Activated B cell treated with CpG ODN at 0.5 μM for 24 hours (primary cell): ENCODE measurements around the gene IGSF5. TPM values are rescaled to one million over a fixed set of nuclear protein-coding genes. Genes with fewer than 3 reads are reported as not detected.

Experiments used
- ATAC-seq: fragments of 200-7000 bp; cut with Tn5 transposase; one replicate; pipeline ENCODE4 v1.10.0; 2021; ENCODE audit warnings: low read depth, mild to moderate bottlenecking, moderate library complexity
- CTCF ChIA-PET: fragments of 350-600 bp; sonication (Branson Sonifier 250); formaldehyde crosslinking; loops from one replicate; lab custom pipeline; 2021; ENCODE audit warnings: antibody characterized with exemption; lab: Charles Lee
- POLR2A ChIA-PET: fragments of 350-600 bp; sonication (Branson Sonifier 250); formaldehyde crosslinking; loops from one replicate; lab custom pipeline; 2021; ENCODE audit warnings: antibody characterized with exemption; lab: Charles Lee
- DNase-seq: peaks from one replicate; pipeline ENCODE4 v3.0.0; 2022
- H3K27ac Mint-ChIP-seq: one replicate; pipeline ENCODE4 v1.8.0; 2020; ENCODE audit warnings: mixed read lengths
- H3K27me3 Mint-ChIP-seq: one replicate; pipeline ENCODE4 v1.8.0; 2021; ENCODE audit warnings: mixed read lengths
- H3K36me3 Mint-ChIP-seq: one replicate; pipeline ENCODE4 v1.8.0; 2021; ENCODE audit warnings: low read depth, mixed read lengths
- H3K4me1 Mint-ChIP-seq: one replicate; pipeline ENCODE4 v1.8.0; 2021; ENCODE audit warnings: mixed read lengths
- H3K4me3 Mint-ChIP-seq: one replicate; pipeline ENCODE4 v1.8.0; 2020; ENCODE audit warnings: mild to moderate bottlenecking, mixed read lengths
- H3K9me3 Mint-ChIP-seq: one replicate; pipeline ENCODE4 v1.8.0; 2020; ENCODE audit warnings: mixed read lengths
- intact Hi-C: fragments of 100-400 bp; cut with micrococcal nuclease; formaldehyde crosslinking; loops from one replicate; pipeline ENCODE4 v1.15.1; 2024
- total RNA-seq: library from RNA; stranded (reverse); gene quantifications from 2 replicates; pipeline ENCODE4 v1.2.3, GENCODE V29; 2022
- TF ChIP-seq, protein P1 (sequence below): fragments of 200-600 bp; IDR thresholded peaks from one replicate; pipeline ENCODE4 v1.8.0; 2022; ENCODE audit warnings: antibody characterized with exemption, mild to moderate bottlenecking

The IGSF5 gene
- total RNA-seq, 1 donor from 2014 or later = not detected

DNA sequence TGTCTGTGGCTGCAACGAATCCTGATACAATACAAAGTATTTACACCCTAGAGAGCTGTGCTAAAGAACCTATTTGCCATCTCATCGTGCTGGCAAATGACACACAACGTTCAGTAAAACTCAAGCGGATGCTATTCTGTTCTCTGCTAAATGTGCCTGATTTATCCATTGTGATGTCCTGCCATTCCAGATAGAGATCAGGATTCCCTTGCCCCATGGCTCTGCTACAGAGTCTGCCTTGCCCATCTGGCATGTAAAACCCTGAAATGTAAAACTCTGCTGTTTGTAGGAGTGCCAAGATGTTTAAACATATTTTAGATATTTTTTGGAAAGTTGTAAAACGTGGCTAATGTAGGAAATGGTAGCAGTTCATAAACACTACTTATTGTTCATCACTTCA lies 20.0 kb upstream of the IGSF5 start:
- intact Hi-C loops = no loop called here
- DNase-seq (no peak), ATAC-seq (no peak)
- CTCF ChIA-PET = no interaction called here
- H3K27ac Mint-ChIP-seq = no peak overlapping the region
- H3K9me3 Mint-ChIP-seq = no peaks in the 10 kb centered on the region
- no peaks in the 10 kb centered on the region for H3K36me3 Mint-ChIP-seq
- TF ChIP-seq, protein P1, sequence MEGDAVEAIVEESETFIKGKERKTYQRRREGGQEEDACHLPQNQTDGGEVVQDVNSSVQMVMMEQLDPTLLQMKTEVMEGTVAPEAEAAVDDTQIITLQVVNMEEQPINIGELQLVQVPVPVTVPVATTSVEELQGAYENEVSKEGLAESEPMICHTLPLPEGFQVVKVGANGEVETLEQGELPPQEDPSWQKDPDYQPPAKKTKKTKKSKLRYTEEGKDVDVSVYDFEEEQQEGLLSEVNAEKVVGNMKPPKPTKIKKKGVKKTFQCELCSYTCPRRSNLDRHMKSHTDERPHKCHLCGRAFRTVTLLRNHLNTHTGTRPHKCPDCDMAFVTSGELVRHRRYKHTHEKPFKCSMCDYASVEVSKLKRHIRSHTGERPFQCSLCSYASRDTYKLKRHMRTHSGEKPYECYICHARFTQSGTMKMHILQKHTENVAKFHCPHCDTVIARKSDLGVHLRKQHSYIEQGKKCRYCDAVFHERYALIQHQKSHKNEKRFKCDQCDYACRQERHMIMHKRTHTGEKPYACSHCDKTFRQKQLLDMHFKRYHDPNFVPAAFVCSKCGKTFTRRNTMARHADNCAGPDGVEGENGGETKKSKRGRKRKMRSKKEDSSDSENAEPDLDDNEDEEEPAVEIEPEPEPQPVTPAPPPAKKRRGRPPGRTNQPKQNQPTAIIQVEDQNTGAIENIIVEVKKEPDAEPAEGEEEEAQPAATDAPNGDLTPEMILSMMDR = no peak
- no peaks in the 10 kb centered on the region for H3K27me3 Mint-ChIP-seq
- H3K4me1 Mint-ChIP-seq = no peaks in the 10 kb centered on the region
- H3K4me3 Mint-ChIP-seq = no peak overlapping the region
- POLR2A ChIA-PET = no interaction called here

DNA sequence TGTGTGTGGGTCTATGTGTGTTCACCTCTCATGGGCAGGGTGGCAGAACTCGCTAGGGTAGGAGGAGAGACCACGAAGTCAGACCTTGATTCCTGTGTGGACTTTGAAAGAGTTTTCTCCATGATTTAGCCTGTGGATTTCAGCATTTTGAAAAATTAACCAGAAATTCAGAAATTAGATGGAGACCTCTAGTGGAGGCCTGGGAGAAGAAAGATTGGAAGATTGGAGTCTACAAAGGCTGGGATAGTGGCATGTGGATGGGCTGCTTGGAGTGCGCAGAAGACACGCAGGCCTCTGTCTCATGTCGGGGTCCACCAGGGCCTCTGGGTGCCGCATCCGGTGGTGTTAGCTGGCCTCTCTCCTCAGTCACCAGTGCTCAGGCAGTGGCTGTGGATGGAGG lies 18.9 kb upstream of the IGSF5 start:
- ChIA-PET CTCF (no interaction called here), POLR2A (no interaction called here)
- TF ChIP-seq, protein P1 = no peak
- Mint-ChIP-seq H3K27ac (no peak overlapping the region), H3K4me3 (no peak overlapping the region), H3K9me3 (no peaks in the 10 kb centered on the region), H3K4me1 (no peaks in the 10 kb centered on the region), H3K27me3 (no peaks in the 10 kb centered on the region), H3K36me3 (no peaks in the 10 kb centered on the region)
- no peak for ATAC-seq
- DNase-seq = no peak
- intact Hi-C loops = no loop called here

- CTCF ChIA-PET = no interaction called here
- DNase-seq = no peak
- Mint-ChIP-seq H3K4me1 (no peaks in the 10 kb centered on the region), H3K27ac (no peak overlapping the region), H3K9me3 (no peaks in the 10 kb centered on the region), H3K27me3 (no peaks in the 10 kb centered on the region), H3K36me3 (no peaks in the 10 kb centered on the region), H3K4me3 (no peak overlapping the region)
- no peak for ATAC-seq
- TF ChIP-seq, protein P1 = no peak
- intact Hi-C loops = no loop called here
- POLR2A ChIA-PET = no interaction called here
Observed at GRCh38 chr21:39727401-39728120, 17.4 kb upstream of the IGSF5 start.

- H3K9me3 Mint-ChIP-seq = no peaks in the 10 kb centered on the region
- H3K36me3 Mint-ChIP-seq = no peaks in the 10 kb centered on the region
- ChIA-PET CTCF (no interaction called here), POLR2A (no interaction called here)
- no peaks in the 10 kb centered on the region for H3K27me3 Mint-ChIP-seq
- DNase-seq (no peak), ATAC-seq (no peak)
- H3K4me1 Mint-ChIP-seq = no peaks in the 10 kb centered on the region
- intact Hi-C loops = no loop called here
- no peak overlapping the region for H3K4me3 Mint-ChIP-seq
- TF ChIP-seq, protein P1 = no peak
- H3K27ac Mint-ChIP-seq = no peak overlapping the region
Observed at GRCh38 chr21:39728341-39728740, 16.6 kb upstream of the IGSF5 start.

DNA sequence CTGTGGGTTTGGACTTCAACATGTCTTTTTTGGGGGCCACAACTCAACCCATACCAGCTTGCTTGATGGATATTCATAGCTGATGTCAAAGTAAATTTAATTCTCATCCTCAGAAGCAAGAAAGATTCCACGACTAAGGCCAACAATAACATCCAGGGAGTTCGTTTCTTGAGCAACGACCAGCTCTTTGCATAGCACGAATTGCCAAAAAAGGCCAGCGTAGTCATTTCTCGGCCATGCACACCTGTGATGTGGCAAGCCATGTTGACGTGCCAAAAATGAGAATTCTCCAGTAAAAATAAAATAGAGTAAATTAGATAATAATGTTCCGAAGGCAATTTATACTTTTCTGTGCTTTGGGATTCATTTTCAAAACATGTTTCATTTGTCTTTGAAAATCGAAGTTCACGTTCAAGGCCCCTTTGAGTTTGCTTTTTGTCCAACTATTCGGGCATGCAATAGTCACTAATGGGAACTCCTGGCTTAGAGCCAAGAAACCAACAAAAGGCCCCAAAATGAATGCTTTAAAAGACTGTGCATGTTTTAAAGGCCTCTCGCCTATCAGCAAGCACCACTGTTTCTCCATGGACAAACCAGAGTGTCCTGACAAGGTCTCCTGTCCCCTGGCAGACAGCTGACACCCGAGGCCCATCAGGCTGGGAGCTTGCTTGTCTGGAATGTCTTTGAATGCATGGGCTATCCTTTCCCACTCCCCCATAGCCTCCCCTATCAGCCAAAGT lies 14.4 kb upstream of the IGSF5 start:
- Mint-ChIP-seq H3K36me3 (no peaks in the 10 kb centered on the region), H3K4me3 (no peak overlapping the region), H3K27me3 (no peaks in the 10 kb centered on the region), H3K9me3 (no peaks in the 10 kb centered on the region), H3K27ac (no peak overlapping the region), H3K4me1 (no peaks in the 10 kb centered on the region)
- TF ChIP-seq, protein P1 = no peak
- ATAC-seq = no peak
- DNase-seq = no peak
- ChIA-PET CTCF (no interaction called here), POLR2A (no interaction called here)
- intact Hi-C loops = no loop called here
